HCT116 (cell line): ENCODE data around the gene SLC41A1. TPM values are rescaled to one million over a fixed set of nuclear protein-coding genes. Genes with fewer than 3 reads are reported as not detected.

Experiments used
- ATAC-seq: fragments of 200-7000 bp; cut with Tn5 transposase; 2 replicates; pipeline ENCODE4 v1.9.1; 2020; ENCODE audit warnings: mild to moderate bottlenecking, moderate library complexity
- BruUV-seq: library from RNA; stranded (reverse); fragments of 400-500 nt; replicated peaks from 2 replicates; lab custom pipeline; 2021; lab: Mats Ljungman, UMichigan
- CTCF ChIA-PET: fragments of 300-600 bp; sonication (Branson Sonifier 250); formaldehyde crosslinking; loops from one replicate; lab custom pipeline; 2021; ENCODE audit warnings: antibody characterized with exemption; lab: Charles Lee
- POLR2A ChIA-PET: fragments of 300-600, 350-600 bp; sonication (Branson Sonifier 250); formaldehyde crosslinking; loops from one replicate; lab custom pipeline; 2021; ENCODE audit warnings: antibody characterized with exemption; lab: Charles Lee
- RAD21 ChIA-PET, 2 experiments: fragments of 300-600 bp; sonication (Branson Sonifier 250); formaldehyde crosslinking; loops; one replicate each; lab custom pipeline; 2023; ENCODE audit warnings: low total read pairs in 2 of 2; ENCODE audit not compliant: uncharacterized antibody in 2 of 2, unreplicated experiment in 2 of 2, low non-redundant PET in 1 of 2; lab: Charles Lee
- DNase-seq: peaks from one replicate; pipeline ENCODE4 v3.0.0-alpha.2; 2010; ENCODE audit warnings: low read depth, low spot score
- H2AFZ ChIP-seq: fragments of 200-600 bp; shearing (Covaris generic), sonication (generic); 2 replicates; pipeline ENCODE4 v1.6.1; 2017; ENCODE audit warnings: low read depth, mixed run types, mixed read lengths, antibody characterized with exemption, low read length; ENCODE audit not compliant: poor library complexity, severe bottlenecking
- H3K27ac ChIP-seq: 2 replicates; pipeline ENCODE4 v1.5.1; 2012; ENCODE audit warnings: low read depth, low read length
- H3K27me3 ChIP-seq: fragments of 200-600 bp; sonication (generic); 2 replicates; pipeline ENCODE4 v1.6.1; 2016; ENCODE audit warnings: mixed run types, low read length, mixed read lengths; ENCODE audit not compliant: insufficient read depth
- H3K36me3 ChIP-seq, 2 experiments: fragments of 200-500 bp in 1 of 2; fragments of 200-600 bp in 1 of 2; sonication (Bioruptor generic) in 1 of 2; sonication (generic) in 1 of 2; 2 replicates each; pipeline versions ENCODE4 v1.5.1 to v1.6.1; 2014 to 2016; ENCODE audit warnings: low read length in 2 of 2, inconsistent platforms in 1 of 2, mixed read lengths in 1 of 2, mixed run types in 1 of 2; ENCODE audit not compliant: insufficient read depth in 2 of 2, control insufficient read depth in 1 of 2
- H3K4me1 ChIP-seq, 2 experiments: fragments of 200-600 bp in 1 of 2; sonication (generic) in 1 of 2; 2 replicates each; pipeline versions ENCODE4 v1.5.1 to v1.6.1; 2012 to 2017; ENCODE audit warnings: low read length in 2 of 2, inconsistent platforms in 1 of 2, mild to moderate bottlenecking in 1 of 2, mixed read lengths in 1 of 2, mixed run types in 1 of 2, moderate library complexity in 1 of 2; ENCODE audit not compliant: insufficient read depth in 2 of 2, control insufficient read depth in 1 of 2
- H3K4me2 ChIP-seq: fragments of 200-600 bp; sonication (generic); 2 replicates; pipeline ENCODE4 v1.6.1; 2017; ENCODE audit warnings: mixed run types, low read length, mixed read lengths
- H3K4me3 ChIP-seq, 2 experiments: fragments of 200-600 bp in 1 of 2; sonication (generic) in 1 of 2; replicated peaks in 1 of 2; 2 replicates each; pipeline ENCODE4 v1.5.1; 2011 to 2016; ENCODE audit warnings: low read length in 2 of 2, control low read depth in 1 of 2, low read depth in 1 of 2, mild to moderate bottlenecking in 1 of 2, mixed read lengths in 1 of 2, mixed run types in 1 of 2
- H3K79me2 ChIP-seq: fragments of 200-600 bp; sonication (generic); 2 replicates; pipeline ENCODE4 v1.6.1; 2017; ENCODE audit warnings: mild to moderate bottlenecking, mixed run types, low read length, moderate library complexity, mixed read lengths; ENCODE audit not compliant: insufficient read depth
- H3K9ac ChIP-seq: fragments of 200-600 bp; sonication (generic); 2 replicates; pipeline ENCODE4 v1.6.1; 2016; ENCODE audit warnings: low read length, mixed read lengths
- H3K9me2 ChIP-seq: fragments of 200-600 bp; sonication (generic), shearing (Covaris generic); 2 replicates; pipeline ENCODE4 v1.6.1; 2017; ENCODE audit warnings: mixed run types, mild to moderate bottlenecking, moderate library complexity; ENCODE audit not compliant: insufficient read depth
- H3K9me3 ChIP-seq, 2 experiments: fragments of 200-500 bp in 1 of 2; fragments of 200-600 bp in 1 of 2; sonication (Bioruptor generic) in 1 of 2; sonication (generic) in 1 of 2; 2 replicates each; pipeline ENCODE4 v1.6.1; 2014 to 2017; ENCODE audit warnings: low read length in 2 of 2, mixed read lengths in 2 of 2, inconsistent platforms in 1 of 2, low read depth in 1 of 2, mild to moderate bottlenecking in 1 of 2, mixed run types in 1 of 2, moderate library complexity in 1 of 2; ENCODE audit not compliant: control insufficient read depth in 1 of 2, insufficient read depth in 1 of 2
- H4K20me1 ChIP-seq: fragments of 200-600 bp; sonication (generic), shearing (Covaris generic); 2 replicates; pipeline ENCODE4 v1.6.1; 2017; ENCODE audit warnings: mixed run types, mild to moderate bottlenecking, moderate library complexity; ENCODE audit not compliant: insufficient read depth
- EGR1 ChIP-seq: IDR thresholded peaks from 2 replicates; pipeline ENCODE4 v1.6.1; 2012; ENCODE audit warnings: low read depth
- ELF1 ChIP-seq: IDR thresholded peaks from 2 replicates; pipeline ENCODE4 v1.6.1; 2012; ENCODE audit warnings: low read depth, borderline replicate concordance
- POLR2A ChIP-seq: IDR thresholded peaks from 2 replicates; pipeline ENCODE4 v1.7.0; 2011; ENCODE audit warnings: borderline replicate concordance; ENCODE audit not compliant: insufficient read depth, insufficient read length; ENCODE audit errors: extremely low read depth
- SP1 ChIP-seq: IDR thresholded peaks from 2 replicates; pipeline ENCODE4 v1.6.1; 2012; ENCODE audit warnings: low read depth
- SRF ChIP-seq: IDR thresholded peaks from 2 replicates; pipeline ENCODE4 v1.6.1; 2012; ENCODE audit warnings: low read depth
- YY1 ChIP-seq: IDR thresholded peaks from 2 replicates; pipeline ENCODE4 v1.6.1; 2011; ENCODE audit warnings: low read length, low read depth, moderate library complexity, mild to moderate bottlenecking; ENCODE audit not compliant: insufficient replicate concordance; ENCODE audit errors: extremely low read depth
- ZBTB33 ChIP-seq: IDR thresholded peaks from 2 replicates; pipeline ENCODE4 v1.6.1; 2011; ENCODE audit warnings: mild to moderate bottlenecking, low read length, moderate library complexity; ENCODE audit not compliant: insufficient replicate concordance; ENCODE audit errors: extremely low read depth
- ZFX ChIP-seq: fragments of 450-650 bp; IDR thresholded peaks from 2 replicates; pipeline ENCODE4 v1.6.1; 2017
- intact Hi-C: fragments of 100-400 bp; cut with micrococcal nuclease; formaldehyde crosslinking; loops from 2 replicates; pipeline ENCODE4 v1.10.0; 2022
- total RNA-seq: library from RNA; stranded (reverse); gene quantifications from one replicate; pipeline ENCODE4 v1.2.1, GENCODE V29; 2021; ENCODE audit not compliant: unreplicated experiment
- TF ChIP-seq, protein P1 (sequence below), 3 experiments: fragments of 200-600 bp in 1 of 3; sonication (generic) in 1 of 3; IDR thresholded peaks in 2 of 3; conservative IDR thresholded peaks in 1 of 3; 2 replicates each; pipeline ENCODE4 v1.5.1; 2012 to 2017; ENCODE audit warnings: low read depth in 2 of 3, low read length in 2 of 3, antibody characterized with exemption in 1 of 3, borderline replicate concordance in 1 of 3, control low read depth in 1 of 3, mild to moderate bottlenecking in 1 of 3, mixed read lengths in 1 of 3, mixed run types in 1 of 3, moderate library complexity in 1 of 3; ENCODE audit not compliant: insufficient read depth in 1 of 3

The SLC41A1 gene
- total RNA-seq, 1 experiment from 2014 or later = 35.9 TPM

GRCh38 chr1:205786601-205787000 lies 26.4 kb downstream of the SLC41A1 start:
- no peak for DNase-seq
- no peaks in the 10 kb centered on the region for H3K9me2 ChIP-seq
- intact Hi-C loops = no loop called here
- BruUV-seq = no TSS peak
- no peak overlapping the region for H3K9ac ChIP-seq
- no peak overlapping the region for H3K4me3 ChIP-seq
- H4K20me1 ChIP-seq = no peaks in the 10 kb centered on the region
- RAD21 ChIA-PET = no interaction called here
- H3K4me1 ChIP-seq = no peaks in the 10 kb centered on the region
- no peak for TF ChIP-seq SP1
- TF ChIP-seq, protein P1, sequence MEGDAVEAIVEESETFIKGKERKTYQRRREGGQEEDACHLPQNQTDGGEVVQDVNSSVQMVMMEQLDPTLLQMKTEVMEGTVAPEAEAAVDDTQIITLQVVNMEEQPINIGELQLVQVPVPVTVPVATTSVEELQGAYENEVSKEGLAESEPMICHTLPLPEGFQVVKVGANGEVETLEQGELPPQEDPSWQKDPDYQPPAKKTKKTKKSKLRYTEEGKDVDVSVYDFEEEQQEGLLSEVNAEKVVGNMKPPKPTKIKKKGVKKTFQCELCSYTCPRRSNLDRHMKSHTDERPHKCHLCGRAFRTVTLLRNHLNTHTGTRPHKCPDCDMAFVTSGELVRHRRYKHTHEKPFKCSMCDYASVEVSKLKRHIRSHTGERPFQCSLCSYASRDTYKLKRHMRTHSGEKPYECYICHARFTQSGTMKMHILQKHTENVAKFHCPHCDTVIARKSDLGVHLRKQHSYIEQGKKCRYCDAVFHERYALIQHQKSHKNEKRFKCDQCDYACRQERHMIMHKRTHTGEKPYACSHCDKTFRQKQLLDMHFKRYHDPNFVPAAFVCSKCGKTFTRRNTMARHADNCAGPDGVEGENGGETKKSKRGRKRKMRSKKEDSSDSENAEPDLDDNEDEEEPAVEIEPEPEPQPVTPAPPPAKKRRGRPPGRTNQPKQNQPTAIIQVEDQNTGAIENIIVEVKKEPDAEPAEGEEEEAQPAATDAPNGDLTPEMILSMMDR (IDR thresholded peaks at IDR 0.05 in 2 of 3, conservative IDR thresholded peaks at IDR 0.05 in 1 of 3; ENCODE audit: borderline replicate concordance in 1 of 3, insufficient read depth in 1 of 3, low read depth in 2 of 3, low read length in 2 of 3) = no peak
- TF ChIP-seq ZFX = no peak
- TF ChIP-seq, all 23 proteins: peak for 0
- H3K79me2 ChIP-seq = no peaks in the 10 kb centered on the region
- no peak overlapping the region for H2AFZ ChIP-seq
- POLR2A ChIA-PET = no interaction called here
- H3K27ac ChIP-seq = no peak overlapping the region
- CTCF ChIA-PET = interaction anchor here (0.8 kb wide), 1 partner anchor 191 kb away, joined by 4 read pairs; no protein-coding TSS in a partner anchor
- H3K9me3 ChIP-seq = no peaks in the 10 kb centered on the region
- H3K27me3 ChIP-seq = no peaks in the 10 kb centered on the region
- peaks cover 0 to 11% of the 10 kb centered on the region in 2 experiments; a peak in 2 of 4 replicates for H3K36me3 ChIP-seq
- ATAC-seq = no peak
- no peak overlapping the region for H3K4me2 ChIP-seq

DNA sequence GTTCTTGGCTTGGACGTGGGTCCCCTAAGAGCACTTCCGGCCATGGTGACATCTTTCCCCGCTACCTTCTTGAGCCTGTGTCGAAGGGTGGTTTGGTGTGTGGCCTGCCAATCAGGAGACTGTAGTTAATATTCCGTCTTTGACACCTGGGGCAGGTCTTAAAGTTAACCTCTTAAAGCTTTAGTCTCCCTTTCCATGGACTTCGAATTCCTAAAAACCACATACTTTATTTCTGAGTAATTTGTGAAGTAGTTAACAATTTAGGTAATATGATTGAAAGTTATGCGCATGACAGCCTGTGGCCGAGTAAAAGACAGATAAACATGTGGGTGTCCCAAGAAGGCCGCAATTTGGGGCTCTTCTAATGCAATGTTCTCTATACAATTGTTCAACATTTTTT lies 27.6 kb downstream of the SLC41A1 start:
- no peak overlapping the region for H3K4me2 ChIP-seq
- H3K27ac ChIP-seq = no peak overlapping the region
- ChIA-PET CTCF (no interaction called here), POLR2A (interaction anchor here (0.9 kb wide), 1 partner anchor 40 kb away, joined by 3 read pairs; no protein-coding TSS in a partner anchor), RAD21 (no interaction called here)
- H3K27me3 ChIP-seq = no peaks in the 10 kb centered on the region
- no peak overlapping the region for H3K9ac ChIP-seq
- no peak for ATAC-seq
- H4K20me1 ChIP-seq = no peaks in the 10 kb centered on the region
- intact Hi-C loops = no loop called here
- H2AFZ ChIP-seq = no peak overlapping the region
- H3K79me2 ChIP-seq = no peaks in the 10 kb centered on the region
- no peaks in the 10 kb centered on the region for H3K4me1 ChIP-seq
- no peak for TF ChIP-seq YY1
- no peak for TF ChIP-seq ELF1
- TF ChIP-seq SRF = no peak
- TF ChIP-seq EGR1 = no peak
- TF ChIP-seq ZBTB33 = no peak
- TF ChIP-seq POLR2A = no peak
- DNase-seq = no peak
- H3K4me3 ChIP-seq = no peak overlapping the region
- no peaks in the 10 kb centered on the region for H3K9me3 ChIP-seq
- peaks cover 0 to 7% of the 10 kb centered on the region in 2 experiments; a peak in 1 of 4 replicates for H3K36me3 ChIP-seq
- no peaks in the 10 kb centered on the region for H3K9me2 ChIP-seq
- BruUV-seq = no TSS peak
